ENCODE results near the gene SULT4A1. TPM values are rescaled to one million over a fixed set of nuclear protein-coding genes. Genes with fewer than 3 reads are reported as not detected.

Gene SULT4A1
- total and polyA plus RNA-seq, 9 of the 15 experiments (the other 6 are each of a cell fraction or from before 2014, with no cell fraction given), result 0.03 to 0.20 (median 0.09) TPM; not detected in 3

- TF ChIP-seq FOXK1 (CRISPR knock-in tag; IDR thresholded peaks at IDR 0.05; ENCODE audit: borderline replicate concordance), result no peak
- TF ChIP-seq ILK (tag; IDR thresholded peaks at IDR 0.05; ENCODE audit: borderline replicate concordance, low read depth), result no peak
- Histone ChIP-seq H3K79me2 (ENCODE audit: control insufficient read depth, insufficient read depth, low read length) (no peaks in the 10 kb centered on the region), H3K27me3 (ENCODE audit: control insufficient read depth in 2 of 2, insufficient read depth in 2 of 2, low read length in 2 of 2) (peaks cover 0 to 32% of the 10 kb centered on the region in 2 experiments; a peak in 4 of 5 replicates), H3K4me3 (no peak overlapping the region), H3K4me1 (replicated peaks in 1 of 2; ENCODE audit: control insufficient read depth in 2 of 2, insufficient read depth in 2 of 2, low read length in 2 of 2) (no peaks in the 10 kb centered on the region; a peak in 1 of 5 replicates), H4K20me1 (replicated peaks; ENCODE audit: control insufficient read depth, insufficient read depth, low read length) (no peaks in the 10 kb centered on the region; the same call in 1 of the 2 replicates), H3K9me1 (ENCODE audit: control insufficient read depth, insufficient read depth, low read length) (no peaks in the 10 kb centered on the region), H3K9me3 (replicated peaks; ENCODE audit: control insufficient read depth, insufficient read depth, low read depth, low read length) (no peaks in the 10 kb centered on the region), H2AFZ (ENCODE audit: low read depth, low read length) (no peak overlapping the region), H3K9ac (ENCODE audit: insufficient read depth in 1 of 2, low read depth in 2 of 2, low read length in 2 of 2) (no peak overlapping the region), H3K4me2 (ENCODE audit: insufficient read depth, low read length) (no peak overlapping the region), H3K36me3 (ENCODE audit: control insufficient read depth, insufficient read depth, low read length) (no peaks in the 10 kb centered on the region), H3K27ac (ENCODE audit: extremely low read depth, low read depth, low read length) (no peak overlapping the region)
- ChIA-PET POLR2A (no interaction called here), CTCF (ENCODE audit: low intra/inter-chr PET ratio) (no interaction called here)
- no peak for ATAC-seq
- intact Hi-C loops (cut with micrococcal nuclease) (no loop called here), in situ Hi-C loops (cut with MboI) (no loop called here)
- no peak for FAIRE-seq
- no TSS peak for BruUV-seq (replicated peaks)
- 8% methylated on average over 23 of the region's 33 CpGs for WGBS (ENCODE audit: insufficient coverage, low coverage, missing lambda C conversion rate)
- no peak for DNase-seq (ENCODE audit: extremely low read depth in 1 of 4, low spot score in 3 of 4)
Observed at GRCh38 chr22:43831561-43832392, 30.5 kb downstream of the SULT4A1 start.

- no peak overlapping the region for H2AFZ ChIP-seq (ENCODE audit: low read depth, low read length)
- intact Hi-C loops (cut with micrococcal nuclease) (no loop called here), in situ Hi-C loops (cut with MboI) (no loop called here)
- peaks cover 0 to 39% of the 10 kb centered on the region in 2 experiments; a peak in 4 of 5 replicates for H3K27me3 ChIP-seq (ENCODE audit: control insufficient read depth in 2 of 2, insufficient read depth in 2 of 2, low read length in 2 of 2)
- no peak for FAIRE-seq
- no peak for ATAC-seq
- WGBS (ENCODE audit: insufficient coverage, low coverage, missing lambda C conversion rate), result 4% methylated on average over 11 of the region's 12 CpGs
- ChIA-PET POLR2A (no interaction called here), CTCF (ENCODE audit: low intra/inter-chr PET ratio) (no interaction called here)
- H3K4me1 ChIP-seq (replicated peaks in 1 of 2; ENCODE audit: control insufficient read depth in 2 of 2, insufficient read depth in 2 of 2, low read length in 2 of 2), result no peaks in the 10 kb centered on the region; a peak in 1 of 5 replicates
- no peak overlapping the region for H3K27ac ChIP-seq (ENCODE audit: extremely low read depth, low read depth, low read length)
- no peaks in the 10 kb centered on the region for H3K9me3 ChIP-seq (replicated peaks; ENCODE audit: control insufficient read depth, insufficient read depth, low read depth, low read length)
- no peak overlapping the region for H3K9ac ChIP-seq (ENCODE audit: insufficient read depth in 1 of 2, low read depth in 2 of 2, low read length in 2 of 2)
- H3K79me2 ChIP-seq (ENCODE audit: control insufficient read depth, insufficient read depth, low read length), result no peaks in the 10 kb centered on the region
- H3K36me3 ChIP-seq (ENCODE audit: control insufficient read depth, insufficient read depth, low read length), result no peaks in the 10 kb centered on the region
- H3K4me2 ChIP-seq (ENCODE audit: insufficient read depth, low read length), result no peak overlapping the region
- no peaks in the 10 kb centered on the region; the same call in 1 of the 2 replicates for H4K20me1 ChIP-seq (replicated peaks; ENCODE audit: control insufficient read depth, insufficient read depth, low read length)
- no peak for DNase-seq (ENCODE audit: extremely low read depth in 1 of 4, low spot score in 3 of 4)
- no peaks in the 10 kb centered on the region for H3K9me1 ChIP-seq (ENCODE audit: control insufficient read depth, insufficient read depth, low read length)
- H3K4me3 ChIP-seq, result no peak overlapping the region
- no TSS peak for BruUV-seq (replicated peaks)
- TF ChIP-seq AFF4 (CRISPR knock-in tag; IDR thresholded peaks at IDR 0.05) (no peak), ZNF507 (tag; conservative IDR thresholded peaks at IDR 0.05) (no peak), ZSCAN32 (CRISPR knock-in tag; IDR thresholded peaks at IDR 0.05) (no peak), ZNF280B (CRISPR knock-in tag; IDR thresholded peaks at IDR 0.05) (no peak), EHMT2 (IDR thresholded peaks at IDR 0.05) (no peak), GATAD2B (IDR thresholded peaks at IDR 0.05; ENCODE audit: borderline replicate concordance) (no peak), ZZZ3 (IDR thresholded peaks at IDR 0.05) (no peak)
Observed at GRCh38 chr22:43830931-43831560, 31.3 kb downstream of the SULT4A1 start.
